Measurements from ENCODE around the gene PRKN. TPM values are rescaled to one million over a fixed set of nuclear protein-coding genes. Genes with fewer than 3 reads are reported as not detected.

Gene PRKN
- total and polyA plus RNA-seq, 2 donors (not counting 1 experiment from before 2014, with no cell fraction given) = 0.43 to 4.6 TPM

DNA sequence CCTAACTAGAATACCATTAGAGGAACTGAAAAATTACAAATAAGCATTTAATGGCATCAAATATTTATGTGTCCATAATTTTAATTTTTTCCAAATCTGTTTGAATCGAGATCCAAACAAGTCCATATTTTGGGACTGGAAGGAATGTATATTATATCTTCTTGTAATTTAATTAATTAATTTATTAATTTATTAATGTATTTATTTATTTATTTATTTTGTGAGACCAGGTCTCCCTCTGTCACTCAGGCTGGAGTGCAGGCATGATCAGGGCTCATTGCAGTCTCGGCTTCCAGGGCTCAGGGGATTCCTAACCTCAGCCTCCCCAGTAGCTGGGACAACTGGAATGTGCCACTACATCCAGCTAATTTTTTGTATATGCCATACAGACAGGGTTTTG is 453.6 kb downstream of the PRKN start:
- DNase-seq (ENCODE audit: low read depth in 2 of 2) = no peak

DNA sequence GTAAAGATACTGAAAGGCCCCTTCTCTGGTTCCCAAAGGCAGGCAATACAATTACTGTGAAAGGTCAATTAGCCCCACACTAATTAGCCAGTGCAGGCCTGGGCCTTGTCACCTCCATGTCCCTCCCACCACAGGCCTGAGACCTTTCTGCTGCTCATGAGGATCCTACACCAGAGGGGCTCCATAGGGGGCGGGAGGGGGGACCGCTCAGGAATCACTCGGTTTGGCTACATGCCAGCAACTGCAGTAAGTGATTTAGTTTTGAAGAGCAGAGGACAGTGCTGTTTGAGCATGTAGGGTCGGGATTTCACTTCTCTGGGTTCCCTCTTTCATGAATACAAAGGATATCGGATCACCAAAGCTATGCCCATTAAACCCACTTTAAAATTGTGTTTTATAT is 455.6 kb downstream of the PRKN start:
- no peaks in the 10 kb centered on the region for H3K79me2 ChIP-seq (ENCODE audit: control insufficient read depth, insufficient read depth, low read length)
- no peaks in the 10 kb centered on the region for H3K27me3 ChIP-seq (ENCODE audit: control insufficient read depth, insufficient read depth, low read length)
- no peak overlapping the region for H3K27ac ChIP-seq (ENCODE audit: insufficient read depth, low read length)
- no peaks in the 10 kb centered on the region for H3K9me3 ChIP-seq (ENCODE audit: control insufficient read depth, insufficient read depth, low read depth, low read length)
- H3K9ac ChIP-seq (ENCODE audit: insufficient read depth, low read length) = no peak overlapping the region
- no peaks in the 10 kb centered on the region for H4K20me1 ChIP-seq (ENCODE audit: control insufficient read depth, extremely low read depth, insufficient read depth, low read length)
- no peak overlapping the region for H3K4me2 ChIP-seq (ENCODE audit: extremely low read depth, insufficient read depth, low read length)
- TF ChIP-seq EZH2 (IDR thresholded peaks at IDR 0.05; ENCODE audit: low read length, missing control alignments) = no peak
- TF ChIP-seq, protein P1, sequence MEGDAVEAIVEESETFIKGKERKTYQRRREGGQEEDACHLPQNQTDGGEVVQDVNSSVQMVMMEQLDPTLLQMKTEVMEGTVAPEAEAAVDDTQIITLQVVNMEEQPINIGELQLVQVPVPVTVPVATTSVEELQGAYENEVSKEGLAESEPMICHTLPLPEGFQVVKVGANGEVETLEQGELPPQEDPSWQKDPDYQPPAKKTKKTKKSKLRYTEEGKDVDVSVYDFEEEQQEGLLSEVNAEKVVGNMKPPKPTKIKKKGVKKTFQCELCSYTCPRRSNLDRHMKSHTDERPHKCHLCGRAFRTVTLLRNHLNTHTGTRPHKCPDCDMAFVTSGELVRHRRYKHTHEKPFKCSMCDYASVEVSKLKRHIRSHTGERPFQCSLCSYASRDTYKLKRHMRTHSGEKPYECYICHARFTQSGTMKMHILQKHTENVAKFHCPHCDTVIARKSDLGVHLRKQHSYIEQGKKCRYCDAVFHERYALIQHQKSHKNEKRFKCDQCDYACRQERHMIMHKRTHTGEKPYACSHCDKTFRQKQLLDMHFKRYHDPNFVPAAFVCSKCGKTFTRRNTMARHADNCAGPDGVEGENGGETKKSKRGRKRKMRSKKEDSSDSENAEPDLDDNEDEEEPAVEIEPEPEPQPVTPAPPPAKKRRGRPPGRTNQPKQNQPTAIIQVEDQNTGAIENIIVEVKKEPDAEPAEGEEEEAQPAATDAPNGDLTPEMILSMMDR (conservative IDR thresholded peaks at IDR 0.05 in 1 of 2, IDR thresholded peaks at IDR 0.05 in 1 of 2; ENCODE audit: low read depth in 1 of 2, low read length in 2 of 2) = no peak
- no peak for DNase-seq (ENCODE audit: low read depth in 2 of 2)
- no peak overlapping the region for H2AFZ ChIP-seq (ENCODE audit: low read length)
- H3K4me3 ChIP-seq (replicated peaks in 1 of 4; ENCODE audit: control extremely low read depth in 1 of 4, insufficient read depth in 1 of 4, low read depth in 3 of 4, low read length in 4 of 4) = no peak overlapping the region
- H3K4me1 ChIP-seq (ENCODE audit: control insufficient read depth, extremely low read depth, insufficient read depth, low read length) = no peaks in the 10 kb centered on the region
- no peaks in the 10 kb centered on the region for H3K36me3 ChIP-seq (ENCODE audit: control insufficient read depth, insufficient read depth, low read length)

More for the DNA sequence above, 453.6 kb downstream of the PRKN start:
- Histone ChIP-seq H3K9me3 (ENCODE audit: control insufficient read depth, insufficient read depth, low read depth, low read length) (no peaks in the 10 kb centered on the region), H3K4me3 (replicated peaks in 1 of 4; ENCODE audit: control extremely low read depth in 1 of 4, insufficient read depth in 1 of 4, low read depth in 3 of 4, low read length in 4 of 4) (no peak overlapping the region), H3K27ac (ENCODE audit: insufficient read depth, low read length) (no peak overlapping the region), H3K9ac (ENCODE audit: insufficient read depth, low read length) (no peak overlapping the region), H3K4me2 (ENCODE audit: extremely low read depth, insufficient read depth, low read length) (no peak overlapping the region), H2AFZ (ENCODE audit: low read length) (no peak overlapping the region), H3K27me3 (ENCODE audit: control insufficient read depth, insufficient read depth, low read length) (no peaks in the 10 kb centered on the region), H3K79me2 (ENCODE audit: control insufficient read depth, insufficient read depth, low read length) (no peaks in the 10 kb centered on the region), H3K4me1 (ENCODE audit: control insufficient read depth, extremely low read depth, insufficient read depth, low read length) (no peaks in the 10 kb centered on the region), H4K20me1 (ENCODE audit: control insufficient read depth, extremely low read depth, insufficient read depth, low read length) (no peaks in the 10 kb centered on the region), H3K36me3 (ENCODE audit: control insufficient read depth, insufficient read depth, low read length) (no peaks in the 10 kb centered on the region)
- TF ChIP-seq EZH2 (IDR thresholded peaks at IDR 0.05; ENCODE audit: low read length, missing control alignments) = no peak
- TF ChIP-seq, protein P1 (conservative IDR thresholded peaks at IDR 0.05 in 1 of 2, IDR thresholded peaks at IDR 0.05 in 1 of 2; ENCODE audit: low read depth in 1 of 2, low read length in 2 of 2) = no peak

DNA sequence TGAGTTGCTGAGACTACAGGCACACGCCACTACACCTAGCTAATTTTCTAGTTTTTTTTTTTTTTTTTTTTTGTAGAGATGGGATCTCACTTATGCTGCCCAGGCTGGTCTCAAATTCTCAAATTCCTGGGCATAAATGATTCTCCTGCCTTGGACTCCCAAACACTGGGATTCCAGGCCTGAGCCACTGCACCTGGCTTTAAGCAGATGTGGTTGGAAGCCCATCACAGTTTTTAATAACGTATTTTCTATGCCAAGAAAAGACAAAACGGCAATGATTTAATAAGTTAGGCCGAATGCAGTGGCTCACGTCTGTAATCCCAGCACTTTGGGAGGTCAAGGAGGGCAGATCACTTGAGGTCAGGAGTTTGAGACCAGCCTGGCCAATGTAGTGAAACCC is 456.6 kb downstream of the PRKN start:
- Histone ChIP-seq H3K27ac (ENCODE audit: insufficient read depth, low read length) (no peak overlapping the region), H3K36me3 (ENCODE audit: control insufficient read depth, insufficient read depth, low read length) (no peaks in the 10 kb centered on the region), H3K79me2 (ENCODE audit: control insufficient read depth, insufficient read depth, low read length) (no peaks in the 10 kb centered on the region), H4K20me1 (ENCODE audit: control insufficient read depth, extremely low read depth, insufficient read depth, low read length) (no peaks in the 10 kb centered on the region), H3K9me3 (ENCODE audit: control insufficient read depth, insufficient read depth, low read depth, low read length) (no peaks in the 10 kb centered on the region), H3K9ac (ENCODE audit: insufficient read depth, low read length) (no peak overlapping the region), H3K4me2 (ENCODE audit: extremely low read depth, insufficient read depth, low read length) (no peak overlapping the region), H3K4me1 (ENCODE audit: control insufficient read depth, extremely low read depth, insufficient read depth, low read length) (no peaks in the 10 kb centered on the region), H3K4me3 (replicated peaks in 1 of 4; ENCODE audit: control extremely low read depth in 1 of 4, insufficient read depth in 1 of 4, low read depth in 3 of 4, low read length in 4 of 4) (no peak overlapping the region), H3K27me3 (ENCODE audit: control insufficient read depth, insufficient read depth, low read length) (no peaks in the 10 kb centered on the region), H2AFZ (ENCODE audit: low read length) (no peak overlapping the region)
- TF ChIP-seq, protein P1 (conservative IDR thresholded peaks at IDR 0.05 in 1 of 2, IDR thresholded peaks at IDR 0.05 in 1 of 2; ENCODE audit: low read depth in 1 of 2, low read length in 2 of 2) = no peak
- no peak for TF ChIP-seq EZH2 (IDR thresholded peaks at IDR 0.05; ENCODE audit: low read length, missing control alignments)
- no peak for DNase-seq (ENCODE audit: low read depth in 2 of 2)

Data from fibroblast of lung (primary cell).